ENCODE measurements around the gene RPN1. TPM values are rescaled to one million over a fixed set of nuclear protein-coding genes. Genes with fewer than 3 reads are reported as not detected.

The RPN1 gene
- total and polyA plus RNA-seq, 2 of the 13 experiments (the other 11 are each of a cell fraction or from before 2014, with no cell fraction given) = 290 to 342 TPM

DNA sequence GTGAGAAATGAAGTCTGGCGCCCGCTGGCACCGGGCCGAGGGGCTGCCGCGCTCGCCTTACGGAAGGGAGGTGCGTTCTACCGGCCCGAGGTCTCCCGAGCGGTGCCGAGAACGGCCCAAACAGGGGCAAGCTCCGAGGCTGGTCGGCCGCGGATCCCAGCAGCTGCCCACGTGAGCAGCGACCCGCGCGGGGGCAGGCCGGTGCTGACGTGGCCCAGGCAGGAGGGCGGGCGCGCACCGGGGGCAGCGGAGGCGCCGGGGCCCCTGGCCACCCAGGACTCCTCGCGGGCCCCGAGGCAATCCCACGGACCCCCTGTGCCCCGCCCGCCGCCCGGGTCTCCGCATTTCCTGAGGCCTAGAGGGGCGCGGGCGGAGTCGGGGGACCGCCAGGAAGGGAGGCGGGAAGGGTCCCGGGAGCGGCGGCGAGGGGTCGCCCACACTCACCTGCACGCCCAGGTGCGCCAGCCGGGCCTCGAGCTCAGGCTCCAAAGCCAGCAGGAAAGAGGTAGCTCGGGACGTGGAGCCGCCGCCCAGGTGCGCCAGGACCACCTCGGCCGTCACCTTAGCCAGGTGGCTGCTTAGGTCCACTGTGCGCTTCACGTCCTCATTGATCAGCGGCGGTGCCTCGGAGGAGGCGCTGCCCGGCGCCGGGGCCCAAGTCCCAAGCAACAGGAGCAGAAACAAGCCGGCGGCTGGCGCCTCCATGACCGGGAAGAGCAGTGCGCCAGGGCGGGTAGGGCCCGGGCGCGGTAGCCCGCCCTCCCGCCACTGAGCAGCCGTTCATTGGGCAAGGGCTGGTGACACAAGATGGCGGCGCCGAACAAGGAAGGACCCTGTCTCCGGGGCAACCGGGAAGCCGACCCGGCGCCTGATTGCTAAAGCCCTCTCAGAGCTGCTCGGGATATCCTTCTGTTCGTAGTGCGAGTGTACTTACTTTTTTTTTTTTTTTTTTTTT is at the start of gene RPN1 (continued):
- TF ChIP-seq, protein P1, sequence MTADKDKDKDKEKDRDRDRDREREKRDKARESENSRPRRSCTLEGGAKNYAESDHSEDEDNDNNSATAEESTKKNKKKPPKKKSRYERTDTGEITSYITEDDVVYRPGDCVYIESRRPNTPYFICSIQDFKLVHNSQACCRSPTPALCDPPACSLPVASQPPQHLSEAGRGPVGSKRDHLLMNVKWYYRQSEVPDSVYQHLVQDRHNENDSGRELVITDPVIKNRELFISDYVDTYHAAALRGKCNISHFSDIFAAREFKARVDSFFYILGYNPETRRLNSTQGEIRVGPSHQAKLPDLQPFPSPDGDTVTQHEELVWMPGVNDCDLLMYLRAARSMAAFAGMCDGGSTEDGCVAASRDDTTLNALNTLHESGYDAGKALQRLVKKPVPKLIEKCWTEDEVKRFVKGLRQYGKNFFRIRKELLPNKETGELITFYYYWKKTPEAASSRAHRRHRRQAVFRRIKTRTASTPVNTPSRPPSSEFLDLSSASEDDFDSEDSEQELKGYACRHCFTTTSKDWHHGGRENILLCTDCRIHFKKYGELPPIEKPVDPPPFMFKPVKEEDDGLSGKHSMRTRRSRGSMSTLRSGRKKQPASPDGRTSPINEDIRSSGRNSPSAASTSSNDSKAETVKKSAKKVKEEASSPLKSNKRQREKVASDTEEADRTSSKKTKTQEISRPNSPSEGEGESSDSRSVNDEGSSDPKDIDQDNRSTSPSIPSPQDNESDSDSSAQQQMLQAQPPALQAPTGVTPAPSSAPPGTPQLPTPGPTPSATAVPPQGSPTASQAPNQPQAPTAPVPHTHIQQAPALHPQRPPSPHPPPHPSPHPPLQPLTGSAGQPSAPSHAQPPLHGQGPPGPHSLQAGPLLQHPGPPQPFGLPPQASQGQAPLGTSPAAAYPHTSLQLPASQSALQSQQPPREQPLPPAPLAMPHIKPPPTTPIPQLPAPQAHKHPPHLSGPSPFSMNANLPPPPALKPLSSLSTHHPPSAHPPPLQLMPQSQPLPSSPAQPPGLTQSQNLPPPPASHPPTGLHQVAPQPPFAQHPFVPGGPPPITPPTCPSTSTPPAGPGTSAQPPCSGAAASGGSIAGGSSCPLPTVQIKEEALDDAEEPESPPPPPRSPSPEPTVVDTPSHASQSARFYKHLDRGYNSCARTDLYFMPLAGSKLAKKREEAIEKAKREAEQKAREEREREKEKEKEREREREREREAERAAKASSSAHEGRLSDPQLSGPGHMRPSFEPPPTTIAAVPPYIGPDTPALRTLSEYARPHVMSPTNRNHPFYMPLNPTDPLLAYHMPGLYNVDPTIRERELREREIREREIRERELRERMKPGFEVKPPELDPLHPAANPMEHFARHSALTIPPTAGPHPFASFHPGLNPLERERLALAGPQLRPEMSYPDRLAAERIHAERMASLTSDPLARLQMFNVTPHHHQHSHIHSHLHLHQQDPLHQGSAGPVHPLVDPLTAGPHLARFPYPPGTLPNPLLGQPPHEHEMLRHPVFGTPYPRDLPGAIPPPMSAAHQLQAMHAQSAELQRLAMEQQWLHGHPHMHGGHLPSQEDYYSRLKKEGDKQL (CRISPR knock-in tag; IDR thresholded peaks at IDR 0.05; ENCODE audit: low read depth) = no peak
- TF ChIP-seq ETV5 (CRISPR knock-in tag; IDR thresholded peaks at IDR 0.05; ENCODE audit: borderline replicate concordance) = no peak; the same call in none of the 2 replicates
- no peak for TF ChIP-seq ZNF672 (CRISPR knock-in tag; IDR thresholded peaks at IDR 0.05)
- 0 out of 2 replicates have a peak, but pooled peaks have one; percentile 57 for TF ChIP-seq ZFP37 (CRISPR knock-in tag; IDR thresholded peaks at IDR 0.05; ENCODE audit: borderline replicate concordance)
- TF ChIP-seq, protein P2, sequence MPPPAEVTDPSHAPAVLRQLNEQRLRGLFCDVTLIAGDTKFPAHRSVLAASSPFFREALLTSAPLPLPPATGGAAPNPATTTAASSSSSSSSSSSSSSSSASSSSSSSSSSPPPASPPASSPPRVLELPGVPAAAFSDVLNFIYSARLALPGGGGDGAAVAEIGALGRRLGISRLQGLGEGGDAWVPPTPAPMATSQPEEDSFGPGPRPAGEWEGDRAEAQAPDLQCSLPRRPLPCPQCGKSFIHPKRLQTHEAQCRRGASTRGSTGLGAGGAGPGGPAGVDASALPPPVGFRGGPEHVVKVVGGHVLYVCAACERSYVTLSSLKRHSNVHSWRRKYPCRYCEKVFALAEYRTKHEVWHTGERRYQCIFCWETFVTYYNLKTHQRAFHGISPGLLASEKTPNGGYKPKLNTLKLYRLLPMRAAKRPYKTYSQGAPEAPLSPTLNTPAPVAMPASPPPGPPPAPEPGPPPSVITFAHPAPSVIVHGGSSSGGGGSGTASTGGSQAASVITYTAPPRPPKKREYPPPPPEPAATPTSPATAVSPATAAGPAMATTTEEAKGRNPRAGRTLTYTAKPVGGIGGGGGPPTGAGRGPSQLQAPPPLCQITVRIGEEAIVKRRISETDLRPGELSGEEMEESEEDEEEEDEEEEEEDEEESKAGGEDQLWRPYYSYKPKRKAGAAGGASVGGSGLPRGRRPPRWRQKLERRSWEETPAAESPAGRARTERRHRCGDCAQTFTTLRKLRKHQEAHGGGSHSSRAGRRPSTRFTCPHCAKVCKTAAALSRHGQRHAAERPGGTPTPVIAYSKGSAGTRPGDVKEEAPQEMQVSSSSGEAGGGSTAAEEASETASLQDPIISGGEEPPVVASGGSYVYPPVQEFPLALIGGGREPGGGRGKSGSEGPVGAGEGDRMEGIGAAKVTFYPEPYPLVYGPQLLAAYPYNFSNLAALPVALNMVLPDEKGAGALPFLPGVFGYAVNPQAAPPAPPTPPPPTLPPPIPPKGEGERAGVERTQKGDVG (CRISPR knock-in tag; IDR thresholded peaks at IDR 0.05; ENCODE audit: borderline replicate concordance) = peak; percentile 90
- no peak; the same call in 1 of the 2 replicates for TF ChIP-seq TOPORS (CRISPR knock-in tag; IDR thresholded peaks at IDR 0.05)
- TF ChIP-seq JDP2 (CRISPR knock-in tag; IDR thresholded peaks at IDR 0.05; ENCODE audit: borderline replicate concordance) = no peak
- TF ChIP-seq, protein P3, sequence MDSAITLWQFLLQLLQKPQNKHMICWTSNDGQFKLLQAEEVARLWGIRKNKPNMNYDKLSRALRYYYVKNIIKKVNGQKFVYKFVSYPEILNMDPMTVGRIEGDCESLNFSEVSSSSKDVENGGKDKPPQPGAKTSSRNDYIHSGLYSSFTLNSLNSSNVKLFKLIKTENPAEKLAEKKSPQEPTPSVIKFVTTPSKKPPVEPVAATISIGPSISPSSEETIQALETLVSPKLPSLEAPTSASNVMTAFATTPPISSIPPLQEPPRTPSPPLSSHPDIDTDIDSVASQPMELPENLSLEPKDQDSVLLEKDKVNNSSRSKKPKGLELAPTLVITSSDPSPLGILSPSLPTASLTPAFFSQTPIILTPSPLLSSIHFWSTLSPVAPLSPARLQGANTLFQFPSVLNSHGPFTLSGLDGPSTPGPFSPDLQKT (CRISPR knock-in tag; IDR thresholded peaks at IDR 0.05; ENCODE audit: borderline replicate concordance) = no peak
- no peak; the same call in 1 of the 2 replicates for TF ChIP-seq MEIS2 (CRISPR knock-in tag; IDR thresholded peaks at IDR 0.05)
- peak; percentile 73 for TF ChIP-seq TMF1 (CRISPR knock-in tag; IDR thresholded peaks at IDR 0.05; ENCODE audit: low read depth)
- 0 out of 2 replicates have a peak, but pooled peaks have one; percentile 38 for TF ChIP-seq ZNF550 (CRISPR knock-in tag; IDR thresholded peaks at IDR 0.05; ENCODE audit: borderline replicate concordance)
- no peak for TF ChIP-seq NFIB (CRISPR knock-in tag; IDR thresholded peaks at IDR 0.05; ENCODE audit: borderline replicate concordance)
- TF ChIP-seq SPEN (CRISPR knock-in tag; IDR thresholded peaks at IDR 0.05; ENCODE audit: low read depth) = peak; percentile 31; the same call in 1 of the 2 replicates
- TF ChIP-seq ZNF431 (CRISPR knock-in tag; IDR thresholded peaks at IDR 0.05; ENCODE audit: borderline replicate concordance, low read depth) = no peak
- TF ChIP-seq NR2F6 (IDR thresholded peaks at IDR 0.05) = no peak
- TF ChIP-seq NR2F6 (CRISPR knock-in tag; IDR thresholded peaks at IDR 0.05) = no peak; the same call in 1 of the 2 replicates

All from HepG2 (cell line).